Measurements from ENCODE around the gene KIF3A.

KIF3A gene

DNA sequence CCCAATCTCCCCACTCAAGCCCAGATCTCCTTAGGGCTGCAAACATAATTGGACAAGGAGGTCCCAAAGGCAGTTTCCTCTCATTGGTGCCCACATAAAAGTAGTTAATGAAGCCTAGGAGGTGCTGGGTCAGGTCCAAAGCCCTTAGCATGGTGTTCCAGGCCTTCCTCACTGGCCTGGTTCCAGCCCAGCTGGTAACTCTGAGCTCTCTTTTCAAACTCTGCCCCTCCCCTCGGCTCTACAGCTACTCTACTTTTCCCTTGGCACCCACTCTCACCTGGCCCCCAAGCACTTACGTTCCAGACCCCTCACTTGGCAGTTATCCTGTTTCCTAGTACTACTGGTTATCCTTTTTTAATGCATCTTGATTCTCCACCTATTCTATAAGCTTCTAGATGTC is 29.8 kb upstream of the KIF3A start:
- H3K9ac ChIP-seq (ENCODE audit: low read depth, low read length), result no peak overlapping the region
- H3K27ac ChIP-seq (ENCODE audit: low read length), result no peak overlapping the region
- peaks cover 17% of the 10 kb centered on the region for H3K4me1 ChIP-seq (ENCODE audit: insufficient read depth, low read length)
- no peaks in the 10 kb centered on the region for H3K36me3 ChIP-seq (ENCODE audit: insufficient read depth, low read depth, low read length)
- H3K27me3 ChIP-seq (ENCODE audit: insufficient read depth, low read length), result no peaks in the 10 kb centered on the region
- no peak overlapping the region for H3K4me3 ChIP-seq (ENCODE audit: low read length)
- H3K9me3 ChIP-seq (ENCODE audit: insufficient read depth, low read depth, low read length), result no peaks in the 10 kb centered on the region

DNA sequence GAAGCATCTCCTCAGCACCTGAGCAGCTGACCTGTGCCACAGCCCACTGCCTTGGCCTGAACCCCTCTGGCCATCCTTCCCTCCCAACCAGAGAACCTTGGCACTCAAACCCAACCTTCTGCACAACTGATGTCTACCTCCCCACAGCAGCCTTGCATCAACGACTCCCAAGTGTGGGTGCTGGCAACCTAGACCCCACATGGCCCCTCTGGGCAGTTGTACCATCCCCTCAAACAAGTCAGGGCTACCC is 29.4 kb upstream of the KIF3A start:
- H3K9ac ChIP-seq (ENCODE audit: low read depth, low read length), result no peak overlapping the region
- no peak overlapping the region for H3K4me3 ChIP-seq (ENCODE audit: low read length)
- H3K27ac ChIP-seq (ENCODE audit: low read length), result no peak overlapping the region

DNA sequence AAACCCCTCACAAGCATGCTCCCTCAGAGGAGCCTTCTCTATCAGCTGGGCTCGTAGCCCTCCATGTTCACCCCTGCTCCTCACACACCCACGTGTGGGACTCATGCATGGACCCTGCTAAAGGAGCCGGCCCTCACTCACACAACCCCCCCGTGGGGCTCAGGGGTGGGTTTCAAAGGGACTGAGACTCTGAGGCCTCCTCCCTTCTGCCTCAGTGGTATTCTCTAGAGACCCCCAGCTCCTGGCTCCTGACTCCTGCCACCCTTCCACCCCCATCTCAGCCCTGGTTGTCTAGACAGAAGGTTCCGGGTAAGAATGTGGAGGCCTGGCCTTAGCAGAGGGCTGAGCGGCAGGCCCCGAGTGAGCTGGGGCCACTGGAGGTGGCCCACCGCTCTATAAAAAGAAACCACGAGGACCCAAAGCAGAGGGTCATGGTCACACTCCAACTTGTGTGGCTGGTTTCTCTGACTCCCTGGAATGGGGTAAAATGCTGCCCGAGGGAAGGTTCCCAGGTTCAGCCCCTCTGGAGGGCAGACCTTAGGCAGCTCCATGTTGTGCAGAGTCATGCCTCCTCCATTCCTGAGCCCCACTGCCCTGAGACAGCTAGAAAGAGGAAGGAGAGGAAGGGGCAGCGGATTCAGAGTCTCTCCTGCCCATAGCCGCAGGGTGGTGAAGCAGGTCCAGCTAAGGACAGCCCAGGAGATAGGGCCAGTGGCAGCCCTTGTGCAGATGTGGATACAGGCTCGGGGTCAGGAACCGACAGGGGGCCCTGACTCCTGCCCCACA is 28.9 kb upstream of the KIF3A start:
- H3K27ac ChIP-seq (ENCODE audit: low read length), result no peak overlapping the region
- H3K36me3 ChIP-seq (ENCODE audit: insufficient read depth, low read depth, low read length), result no peaks in the 10 kb centered on the region
- H3K27me3 ChIP-seq (ENCODE audit: insufficient read depth, low read length), result no peaks in the 10 kb centered on the region
- H3K4me1 ChIP-seq (ENCODE audit: insufficient read depth, low read length), result 0 out of 2 replicates have a peak, but pooled peaks cover 8% of the 10 kb centered on the region
- H3K9me3 ChIP-seq (ENCODE audit: insufficient read depth, low read depth, low read length), result no peaks in the 10 kb centered on the region
- no peak overlapping the region for H3K9ac ChIP-seq (ENCODE audit: low read depth, low read length)
- H3K4me3 ChIP-seq (ENCODE audit: low read length), result no peak overlapping the region

More for the DNA sequence above, 29.4 kb upstream of the KIF3A start:
- Histone ChIP-seq H3K36me3 (ENCODE audit: insufficient read depth, low read depth, low read length) (no peaks in the 10 kb centered on the region), H3K4me1 (ENCODE audit: insufficient read depth, low read length) (peaks cover 13% of the 10 kb centered on the region; the same call in 1 of the 2 replicates), H3K9me3 (ENCODE audit: insufficient read depth, low read depth, low read length) (no peaks in the 10 kb centered on the region), H3K27me3 (ENCODE audit: insufficient read depth, low read length) (no peaks in the 10 kb centered on the region)

DNA sequence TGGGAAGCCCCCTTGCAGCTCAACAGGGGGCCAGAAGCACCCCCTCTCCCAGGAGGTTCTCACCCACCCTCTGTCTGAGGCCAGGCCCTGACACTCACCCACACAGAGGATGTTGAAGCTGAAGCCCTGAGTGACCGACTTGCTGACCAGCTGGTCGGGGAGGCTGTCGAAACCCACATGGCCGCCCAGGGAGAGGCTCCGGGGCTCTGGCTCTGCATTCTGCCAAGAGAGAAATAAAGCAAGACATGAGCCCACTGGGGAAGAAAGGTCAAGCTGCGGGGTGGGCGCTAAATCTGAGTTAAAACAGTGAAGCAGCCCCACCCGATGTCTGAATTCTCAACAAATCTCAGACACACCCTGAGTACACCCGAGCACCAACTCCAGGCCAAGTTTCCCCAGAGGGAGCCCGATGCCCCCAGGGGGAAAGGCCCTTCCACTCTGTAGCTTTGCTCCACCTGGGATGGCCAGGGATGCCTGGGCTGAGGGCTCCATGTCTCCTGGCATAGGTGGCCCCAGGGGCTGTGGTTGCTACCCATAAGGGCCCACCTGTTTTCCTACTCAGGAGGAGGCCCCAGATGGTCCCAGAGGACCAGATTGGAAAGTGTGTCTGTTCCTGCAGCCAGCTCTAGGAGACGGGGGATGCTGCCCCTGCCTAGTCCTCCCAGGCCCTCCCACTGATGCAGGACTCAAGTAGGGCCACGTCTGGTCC is 28.1 kb upstream of the KIF3A start:
- no peaks in the 10 kb centered on the region for H3K36me3 ChIP-seq (ENCODE audit: insufficient read depth, low read depth, low read length)
- H3K4me1 ChIP-seq (ENCODE audit: insufficient read depth, low read length), result 0 out of 2 replicates have a peak, but pooled peaks cover under 1% of the 10 kb centered on the region
- no peaks in the 10 kb centered on the region for H3K27me3 ChIP-seq (ENCODE audit: insufficient read depth, low read length)
- H3K9me3 ChIP-seq (ENCODE audit: insufficient read depth, low read depth, low read length), result no peaks in the 10 kb centered on the region
- no peak overlapping the region for H3K27ac ChIP-seq (ENCODE audit: low read length)
- no peak overlapping the region for H3K9ac ChIP-seq (ENCODE audit: low read depth, low read length)
- H3K4me3 ChIP-seq (ENCODE audit: low read length), result no peak overlapping the region

GRCh38 chr5:132764671-132765238 is 27.4 kb upstream of the KIF3A start:
- Histone ChIP-seq H3K4me1 (ENCODE audit: insufficient read depth, low read length) (no peaks in the 10 kb centered on the region), H3K27me3 (ENCODE audit: insufficient read depth, low read length) (no peaks in the 10 kb centered on the region), H3K9ac (ENCODE audit: low read depth, low read length) (no peak overlapping the region), H3K27ac (ENCODE audit: low read length) (no peak overlapping the region), H3K9me3 (ENCODE audit: insufficient read depth, low read depth, low read length) (no peaks in the 10 kb centered on the region), H3K36me3 (ENCODE audit: insufficient read depth, low read depth, low read length) (no peaks in the 10 kb centered on the region), H3K4me3 (ENCODE audit: low read length) (no peak overlapping the region)

- Histone ChIP-seq H3K9ac (ENCODE audit: low read depth, low read length) (no peak overlapping the region), H3K9me3 (ENCODE audit: insufficient read depth, low read depth, low read length) (no peaks in the 10 kb centered on the region), H3K27ac (ENCODE audit: low read length) (no peak overlapping the region), H3K4me1 (ENCODE audit: insufficient read depth, low read length) (no peaks in the 10 kb centered on the region), H3K27me3 (ENCODE audit: insufficient read depth, low read length) (no peaks in the 10 kb centered on the region), H3K36me3 (ENCODE audit: insufficient read depth, low read depth, low read length) (no peaks in the 10 kb centered on the region), H3K4me3 (ENCODE audit: low read length) (no peak overlapping the region)
Observed at GRCh38 chr5:132764051-132764450, 26.7 kb upstream of the KIF3A start.

- no peaks in the 10 kb centered on the region for H3K9me3 ChIP-seq (ENCODE audit: insufficient read depth, low read depth, low read length)
- H3K4me1 ChIP-seq (ENCODE audit: insufficient read depth, low read length), result no peaks in the 10 kb centered on the region
- H3K27ac ChIP-seq (ENCODE audit: low read length), result no peak overlapping the region
- no peak overlapping the region for H3K9ac ChIP-seq (ENCODE audit: low read depth, low read length)
- no peak overlapping the region for H3K4me3 ChIP-seq (ENCODE audit: low read length)
- peaks cover 5% of the 10 kb centered on the region; the same call in 1 of the 2 replicates for H3K36me3 ChIP-seq (ENCODE audit: insufficient read depth, low read depth, low read length)
- no peaks in the 10 kb centered on the region for H3K27me3 ChIP-seq (ENCODE audit: insufficient read depth, low read length)
Observed at GRCh38 chr5:132763181-132764036, 26.1 kb upstream of the KIF3A start.

- Histone ChIP-seq H3K27ac (ENCODE audit: low read length) (no peak overlapping the region), H3K9me3 (ENCODE audit: insufficient read depth, low read depth, low read length) (no peaks in the 10 kb centered on the region), H3K36me3 (ENCODE audit: insufficient read depth, low read depth, low read length) (peaks cover 6% of the 10 kb centered on the region; the same call in 1 of the 2 replicates), H3K4me1 (ENCODE audit: insufficient read depth, low read length) (no peaks in the 10 kb centered on the region), H3K27me3 (ENCODE audit: insufficient read depth, low read length) (no peaks in the 10 kb centered on the region), H3K9ac (ENCODE audit: low read depth, low read length) (no peak overlapping the region), H3K4me3 (ENCODE audit: low read length) (no peak overlapping the region)
Observed at GRCh38 chr5:132762246-132763000, 25.1 kb upstream of the KIF3A start.

- peaks cover 6% of the 10 kb centered on the region; the same call in 1 of the 2 replicates for H3K36me3 ChIP-seq (ENCODE audit: insufficient read depth, low read depth, low read length)
Observed at GRCh38 chr5:132761321-132762240, 24.2 kb upstream of the KIF3A start.

DNA sequence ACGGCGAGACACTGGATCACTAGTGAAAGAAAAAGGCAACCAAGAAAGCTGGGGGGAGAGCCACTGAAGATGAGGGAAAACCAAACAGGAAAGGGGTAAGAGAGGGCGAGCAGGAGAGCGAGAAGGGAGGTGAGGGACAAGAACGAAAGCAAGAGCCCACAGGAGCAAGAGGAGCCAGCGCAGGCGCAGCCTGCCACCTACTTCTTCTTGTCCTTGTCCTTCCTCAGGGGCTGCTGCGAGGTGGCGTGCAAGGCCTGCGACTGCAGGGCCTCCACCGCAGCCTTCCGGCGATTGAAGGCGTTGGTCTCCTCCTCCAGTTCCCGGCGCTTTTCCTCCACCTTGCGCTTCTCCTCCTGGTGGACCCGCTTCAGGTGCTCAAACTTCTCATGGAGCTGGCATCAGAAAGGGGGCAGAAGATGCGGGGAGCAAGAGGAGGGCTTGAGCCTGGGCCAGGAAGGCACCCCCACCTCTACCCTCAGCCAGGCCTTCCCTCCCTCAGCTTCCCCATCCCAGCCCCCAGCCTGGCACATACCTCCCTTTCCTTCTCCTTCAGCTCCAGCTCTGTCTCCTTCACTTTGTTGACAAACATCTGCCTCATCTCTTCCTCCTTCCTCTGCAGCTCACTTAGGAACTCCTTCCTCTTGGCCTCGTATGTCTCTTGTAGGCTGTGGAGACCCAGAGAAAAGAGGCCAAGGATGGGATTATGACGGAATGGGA is 23.4 kb upstream of the KIF3A start:
- H3K9ac ChIP-seq (ENCODE audit: low read depth, low read length), result no peak overlapping the region
- H3K9me3 ChIP-seq (ENCODE audit: insufficient read depth, low read depth, low read length), result no peaks in the 10 kb centered on the region
- no peaks in the 10 kb centered on the region for H3K27me3 ChIP-seq (ENCODE audit: insufficient read depth, low read length)
- no peak overlapping the region for H3K27ac ChIP-seq (ENCODE audit: low read length)
- no peaks in the 10 kb centered on the region for H3K4me1 ChIP-seq (ENCODE audit: insufficient read depth, low read length)
- no peak overlapping the region for H3K4me3 ChIP-seq (ENCODE audit: low read length)
- H3K36me3 ChIP-seq (ENCODE audit: insufficient read depth, low read depth, low read length), result peaks cover 6% of the 10 kb centered on the region; the same call in 1 of the 2 replicates

More at GRCh38 chr5:132761321-132762240, 24.2 kb upstream of the KIF3A start:
- no peaks in the 10 kb centered on the region for H3K27me3 ChIP-seq (ENCODE audit: insufficient read depth, low read length)
- no peaks in the 10 kb centered on the region for H3K9me3 ChIP-seq (ENCODE audit: insufficient read depth, low read depth, low read length)
- H3K4me3 ChIP-seq (ENCODE audit: low read length), result no peak overlapping the region
- no peak overlapping the region for H3K9ac ChIP-seq (ENCODE audit: low read depth, low read length)
- H3K27ac ChIP-seq (ENCODE audit: low read length), result no peak overlapping the region
- no peaks in the 10 kb centered on the region for H3K4me1 ChIP-seq (ENCODE audit: insufficient read depth, low read length)

Data from iPS-20b (cell line).